ENCODE data around the gene KDF1. TPM values are rescaled to one million over a fixed set of nuclear protein-coding genes. Genes with fewer than 3 reads are reported as not detected.

KDF1 gene
- total and polyA plus RNA-seq, 2 of the 13 experiments (the other 11 are each of a cell fraction or from before 2014, with no cell fraction given) = 1.9 to 4.9 TPM

DNA sequence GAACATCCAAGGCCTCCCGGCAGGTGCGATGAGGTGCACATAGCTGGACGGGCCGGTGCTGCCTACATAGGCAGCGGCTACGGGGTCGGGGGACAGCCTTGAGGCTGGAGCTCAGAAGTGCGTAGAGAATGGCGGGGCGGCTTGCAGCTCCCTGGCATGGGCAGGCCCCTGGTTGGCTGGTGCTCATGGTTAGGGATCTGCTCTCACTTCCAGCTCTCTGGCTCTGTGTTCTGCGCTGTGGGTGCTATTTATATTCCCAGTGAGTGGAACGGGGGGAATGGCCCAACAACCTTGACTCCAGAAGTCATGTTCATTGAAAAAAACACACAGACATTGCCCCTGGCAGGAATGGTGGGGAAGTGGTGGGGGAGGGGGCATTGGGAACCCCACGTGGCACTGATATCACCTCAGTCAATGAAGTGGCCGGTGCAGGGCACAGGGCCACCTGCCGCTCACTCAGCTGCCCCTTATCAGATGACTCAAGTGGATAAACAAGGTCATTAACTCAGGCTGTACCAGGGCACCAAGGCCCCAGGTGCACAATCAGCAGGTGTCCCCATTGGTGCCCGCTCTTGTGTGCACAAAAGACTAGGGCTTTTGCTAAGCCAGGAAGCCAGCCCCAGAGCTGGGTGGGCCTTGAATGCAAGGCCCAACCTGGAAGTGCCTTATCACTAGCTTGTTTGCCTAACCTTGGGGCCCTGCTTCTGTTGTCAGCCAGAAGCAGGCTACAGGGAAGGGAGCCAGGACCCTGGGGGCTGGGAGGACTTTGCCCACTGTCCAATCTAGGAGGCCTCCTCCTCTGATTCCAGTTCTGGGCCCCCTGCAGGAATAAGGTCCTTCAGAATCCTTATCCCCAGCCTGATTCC is 46.3 kb downstream of the KDF1 start, which contains the start of gene NR0B2 (continued):
- TF ChIP-seq, protein P1, sequence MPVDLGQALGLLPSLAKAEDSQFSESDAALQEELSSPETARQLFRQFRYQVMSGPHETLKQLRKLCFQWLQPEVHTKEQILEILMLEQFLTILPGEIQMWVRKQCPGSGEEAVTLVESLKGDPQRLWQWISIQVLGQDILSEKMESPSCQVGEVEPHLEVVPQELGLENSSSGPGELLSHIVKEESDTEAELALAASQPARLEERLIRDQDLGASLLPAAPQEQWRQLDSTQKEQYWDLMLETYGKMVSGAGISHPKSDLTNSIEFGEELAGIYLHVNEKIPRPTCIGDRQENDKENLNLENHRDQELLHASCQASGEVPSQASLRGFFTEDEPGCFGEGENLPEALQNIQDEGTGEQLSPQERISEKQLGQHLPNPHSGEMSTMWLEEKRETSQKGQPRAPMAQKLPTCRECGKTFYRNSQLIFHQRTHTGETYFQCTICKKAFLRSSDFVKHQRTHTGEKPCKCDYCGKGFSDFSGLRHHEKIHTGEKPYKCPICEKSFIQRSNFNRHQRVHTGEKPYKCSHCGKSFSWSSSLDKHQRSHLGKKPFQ (CRISPR knock-in tag; IDR thresholded peaks at IDR 0.05; ENCODE audit: insufficient replicate concordance) = peak; percentile 85
- TF ChIP-seq GATAD1 (CRISPR knock-in tag; IDR thresholded peaks at IDR 0.05) (peak; percentile 72), ZNF234 (CRISPR knock-in tag; conservative IDR thresholded peaks at IDR 0.05) (0 out of 2 replicates have a peak, but pooled peaks have one; percentile 52), NR2F2 (IDR thresholded peaks at IDR 0.05; ENCODE audit: borderline replicate concordance, low read depth) (peak; percentile 91), ZSCAN9 (CRISPR knock-in tag; IDR thresholded peaks at IDR 0.05; ENCODE audit: borderline replicate concordance) (peak; percentile 89), U2AF1 (optimal IDR thresholded peaks at IDR 0.05; ENCODE audit: low read depth, low read length) (peak; percentile 97), ZNF562 (CRISPR knock-in tag; IDR thresholded peaks at IDR 0.05; ENCODE audit: borderline replicate concordance) (no peak), ZMAT3 (CRISPR knock-in tag; conservative IDR thresholded peaks at IDR 0.05) (peak; percentile 68; the same call in 1 of the 2 replicates), ZNF772 (CRISPR knock-in tag; IDR thresholded peaks at IDR 0.05) (0 out of 2 replicates have a peak, but pooled peaks have one; percentile 45), ZNF619 (CRISPR knock-in tag; IDR thresholded peaks at IDR 0.05) (no peak), PAF1 (CRISPR knock-in tag; IDR thresholded peaks at IDR 0.05) (no peak; the same call in 1 of the 2 replicates), FOXO1 (CRISPR knock-in tag; IDR thresholded peaks at IDR 0.05) (peak; percentile 99), NR1H2 (CRISPR knock-in tag; IDR thresholded peaks at IDR 0.05; ENCODE audit: borderline replicate concordance, low read depth) (peak; percentile 77; the same call in 1 of the 2 replicates), ZNF790 (CRISPR knock-in tag; IDR thresholded peaks at IDR 0.05; ENCODE audit: borderline replicate concordance) (peak; percentile 79; the same call in 1 of the 2 replicates)
- TF ChIP-seq, protein P2, sequence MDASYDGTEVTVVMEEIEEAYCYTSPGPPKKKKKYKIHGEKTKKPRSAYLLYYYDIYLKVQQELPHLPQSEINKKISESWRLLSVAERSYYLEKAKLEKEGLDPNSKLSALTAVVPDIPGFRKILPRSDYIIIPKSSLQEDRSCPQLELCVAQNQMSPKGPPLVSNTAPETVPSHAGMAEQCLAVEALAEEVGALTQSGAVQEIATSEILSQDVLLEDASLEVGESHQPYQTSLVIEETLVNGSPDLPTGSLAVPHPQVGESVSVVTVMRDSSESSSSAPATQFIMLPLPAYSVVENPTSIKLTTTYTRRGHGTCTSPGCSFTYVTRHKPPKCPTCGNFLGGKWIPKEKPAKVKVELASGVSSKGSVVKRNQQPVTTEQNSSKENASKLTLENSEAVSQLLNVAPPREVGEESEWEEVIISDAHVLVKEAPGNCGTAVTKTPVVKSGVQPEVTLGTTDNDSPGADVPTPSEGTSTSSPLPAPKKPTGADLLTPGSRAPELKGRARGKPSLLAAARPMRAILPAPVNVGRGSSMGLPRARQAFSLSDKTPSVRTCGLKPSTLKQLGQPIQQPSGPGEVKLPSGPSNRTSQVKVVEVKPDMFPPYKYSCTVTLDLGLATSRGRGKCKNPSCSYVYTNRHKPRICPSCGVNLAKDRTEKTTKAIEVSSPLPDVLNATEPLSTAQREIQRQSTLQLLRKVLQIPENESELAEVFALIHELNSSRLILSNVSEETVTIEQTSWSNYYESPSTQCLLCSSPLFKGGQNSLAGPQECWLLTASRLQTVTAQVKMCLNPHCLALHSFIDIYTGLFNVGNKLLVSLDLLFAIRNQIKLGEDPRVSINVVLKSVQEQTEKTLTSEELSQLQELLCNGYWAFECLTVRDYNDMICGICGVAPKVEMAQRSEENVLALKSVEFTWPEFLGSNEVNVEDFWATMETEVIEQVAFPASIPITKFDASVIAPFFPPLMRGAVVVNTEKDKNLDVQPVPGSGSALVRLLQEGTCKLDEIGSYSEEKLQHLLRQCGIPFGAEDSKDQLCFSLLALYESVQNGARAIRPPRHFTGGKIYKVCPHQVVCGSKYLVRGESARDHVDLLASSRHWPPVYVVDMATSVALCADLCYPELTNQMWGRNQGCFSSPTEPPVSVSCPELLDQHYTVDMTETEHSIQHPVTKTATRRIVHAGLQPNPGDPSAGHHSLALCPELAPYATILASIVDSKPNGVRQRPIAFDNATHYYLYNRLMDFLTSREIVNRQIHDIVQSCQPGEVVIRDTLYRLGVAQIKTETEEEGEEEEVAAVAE (CRISPR knock-in tag; IDR thresholded peaks at IDR 0.05; ENCODE audit: borderline replicate concordance) = peak; percentile 90; the same call in 1 of the 2 replicates
- TF ChIP-seq, protein P3, sequence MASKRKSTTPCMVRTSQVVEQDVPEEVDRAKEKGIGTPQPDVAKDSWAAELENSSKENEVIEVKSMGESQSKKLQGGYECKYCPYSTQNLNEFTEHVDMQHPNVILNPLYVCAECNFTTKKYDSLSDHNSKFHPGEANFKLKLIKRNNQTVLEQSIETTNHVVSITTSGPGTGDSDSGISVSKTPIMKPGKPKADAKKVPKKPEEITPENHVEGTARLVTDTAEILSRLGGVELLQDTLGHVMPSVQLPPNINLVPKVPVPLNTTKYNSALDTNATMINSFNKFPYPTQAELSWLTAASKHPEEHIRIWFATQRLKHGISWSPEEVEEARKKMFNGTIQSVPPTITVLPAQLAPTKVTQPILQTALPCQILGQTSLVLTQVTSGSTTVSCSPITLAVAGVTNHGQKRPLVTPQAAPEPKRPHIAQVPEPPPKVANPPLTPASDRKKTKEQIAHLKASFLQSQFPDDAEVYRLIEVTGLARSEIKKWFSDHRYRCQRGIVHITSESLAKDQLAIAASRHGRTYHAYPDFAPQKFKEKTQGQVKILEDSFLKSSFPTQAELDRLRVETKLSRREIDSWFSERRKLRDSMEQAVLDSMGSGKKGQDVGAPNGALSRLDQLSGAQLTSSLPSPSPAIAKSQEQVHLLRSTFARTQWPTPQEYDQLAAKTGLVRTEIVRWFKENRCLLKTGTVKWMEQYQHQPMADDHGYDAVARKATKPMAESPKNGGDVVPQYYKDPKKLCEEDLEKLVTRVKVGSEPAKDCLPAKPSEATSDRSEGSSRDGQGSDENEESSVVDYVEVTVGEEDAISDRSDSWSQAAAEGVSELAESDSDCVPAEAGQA (IDR thresholded peaks at IDR 0.05; ENCODE audit: low read depth) = peak; percentile 61; the same call in 1 of the 2 replicates
- TF ChIP-seq, protein P3 (CRISPR knock-in tag; IDR thresholded peaks at IDR 0.05; ENCODE audit: borderline replicate concordance) = no peak; the same call in 1 of the 2 replicates
